Non-pigmented ciliary epithelial cell (primary cell): Measurements from ENCODE around the gene DYNLT2.

Experiments used
- DNase-seq: peaks from one replicate; pipeline ENCODE4 v3.0.0-alpha.2; 2010; ENCODE audit warnings: low read depth

Gene DYNLT2

DNA sequence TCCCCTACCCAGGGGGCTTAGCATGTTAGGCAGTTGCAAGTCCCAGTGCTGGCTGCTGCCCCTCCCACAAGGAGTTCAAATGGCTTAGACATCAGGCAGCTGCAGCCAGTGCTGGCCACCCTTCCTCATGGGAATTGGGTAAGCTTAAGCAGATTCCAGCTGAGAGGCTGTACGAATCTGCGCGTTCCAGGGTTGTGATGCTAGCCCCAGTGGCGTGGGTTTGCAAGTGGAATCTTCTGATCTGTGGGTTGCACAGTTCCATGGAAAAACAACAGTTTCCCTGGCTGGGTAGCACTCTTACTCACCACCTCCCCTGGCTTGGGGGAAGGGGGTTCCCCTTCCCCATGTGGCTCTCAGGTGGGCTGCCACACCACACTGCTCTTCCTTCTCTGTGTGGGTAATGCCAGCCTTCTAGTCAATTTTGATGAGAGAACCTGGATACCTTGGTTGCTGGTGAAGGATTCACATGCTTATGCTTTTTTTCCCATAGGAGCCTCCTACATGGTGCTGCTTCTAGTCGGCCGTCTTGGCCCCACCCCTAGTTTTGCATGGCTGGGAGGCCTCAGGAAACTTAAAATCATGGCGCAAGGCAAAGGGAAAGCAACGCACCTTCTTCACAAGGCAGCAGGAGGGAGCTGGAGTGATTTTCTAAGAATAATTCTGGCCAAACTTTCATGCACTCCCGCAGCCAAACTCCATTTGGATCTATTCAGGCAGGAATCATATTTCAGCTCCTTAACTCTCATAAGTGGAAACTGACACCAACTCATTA lies 13.0 kb downstream of the DYNLT2 start:
- DNase-seq: no peak

DNA sequence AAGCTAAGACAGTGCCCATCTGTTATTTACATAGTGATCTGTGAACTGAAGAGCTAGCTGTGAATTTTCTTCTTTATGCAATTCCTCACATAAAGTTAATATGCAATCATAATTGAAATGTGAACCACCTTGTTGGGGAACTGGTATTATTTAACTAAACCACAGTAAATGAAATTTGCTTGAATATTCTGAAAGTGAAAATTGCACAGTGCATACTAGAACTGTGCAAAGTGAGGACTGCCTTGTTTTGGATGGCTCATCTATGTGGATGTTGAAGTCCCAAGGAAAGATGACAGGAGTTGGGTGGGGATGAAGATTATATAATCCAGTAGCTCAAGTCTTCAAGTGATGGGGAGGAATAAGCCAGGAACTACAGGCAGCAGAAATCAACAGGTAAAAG lies 21.4 kb downstream of the DYNLT2 start:
- DNase-seq: no peak

DNA sequence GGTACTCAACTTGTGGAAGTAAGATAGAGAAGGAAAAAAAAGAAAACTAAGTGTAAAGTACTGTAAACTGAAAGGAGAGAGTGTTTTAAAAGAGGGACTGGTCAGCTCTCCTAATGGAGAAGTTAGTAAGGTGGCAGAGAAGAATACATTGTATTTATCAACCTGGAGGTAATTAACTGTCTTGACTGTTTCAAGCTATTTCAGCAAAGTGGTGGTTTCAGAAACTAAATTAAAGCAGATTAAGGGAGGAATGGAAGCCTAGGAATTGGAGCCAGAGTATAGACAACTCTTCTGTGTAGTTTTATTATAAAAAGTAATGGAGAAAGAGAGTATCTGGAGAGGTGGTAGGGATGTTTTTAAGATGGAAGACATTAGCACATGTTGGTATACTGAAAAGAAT lies 24.4 kb downstream of the DYNLT2 start:
- DNase-seq: no peak

DNA sequence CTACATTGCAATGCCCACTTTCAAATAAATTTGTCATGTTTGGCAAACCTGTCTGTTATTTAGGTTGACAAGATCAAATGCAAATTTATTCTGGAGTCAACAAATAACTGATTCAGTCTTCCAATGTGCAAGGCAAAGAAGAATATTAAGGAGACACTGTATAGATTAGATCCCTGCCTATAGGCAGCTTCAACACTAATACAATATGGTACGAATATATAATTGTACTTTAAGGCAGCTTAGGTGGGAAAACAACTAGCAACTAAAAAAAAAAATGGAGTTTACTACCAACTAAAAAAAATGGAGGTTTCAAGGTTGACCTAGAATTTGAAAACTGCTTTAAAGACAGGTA lies 25.3 kb downstream of the DYNLT2 start:
- DNase-seq: no peak

DNA sequence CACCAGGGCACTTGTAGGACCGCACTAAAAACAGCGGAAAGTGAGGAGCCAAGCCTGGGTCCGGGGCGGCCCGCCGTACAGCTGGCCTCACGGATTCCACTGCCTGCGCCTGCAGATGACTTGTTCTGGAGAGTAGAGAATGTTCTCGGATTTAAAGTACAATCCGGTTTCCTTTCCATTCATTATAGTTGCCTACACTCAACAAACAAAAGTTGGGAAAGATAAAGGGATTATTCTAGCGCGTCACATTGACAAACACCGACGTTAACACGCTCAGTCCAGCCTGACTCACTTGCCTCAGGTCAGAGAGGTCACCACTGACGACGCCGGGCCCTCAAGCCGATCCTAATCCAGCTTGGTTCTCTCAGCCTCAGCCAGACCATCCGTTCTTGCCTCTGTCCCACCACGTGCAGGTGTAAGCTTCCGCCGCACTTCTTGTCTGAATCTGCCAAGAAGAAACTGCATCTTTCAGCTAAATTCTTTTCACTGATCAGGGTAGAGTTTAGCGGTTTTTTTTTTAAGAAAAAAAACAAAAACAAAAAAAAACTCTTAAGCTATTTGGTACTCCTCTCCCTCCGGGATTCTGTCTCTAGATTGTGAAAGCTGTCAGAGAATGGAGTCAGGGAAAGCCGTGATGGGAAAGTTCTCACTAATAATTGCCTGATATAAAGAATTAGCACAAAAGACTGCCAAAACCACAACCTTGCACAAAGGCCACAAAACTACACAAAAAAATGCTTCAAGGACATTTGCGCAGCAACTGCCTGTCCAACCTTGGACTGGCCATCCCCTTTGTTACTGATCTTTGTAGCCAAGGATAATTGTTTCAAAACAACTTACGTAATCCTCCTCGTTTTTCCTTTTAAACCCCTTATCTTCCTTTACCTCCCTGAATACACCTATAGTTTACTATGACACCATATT lies 26.0 kb downstream of the DYNLT2 start:
- DNase-seq: peak; percentile 69

DNA sequence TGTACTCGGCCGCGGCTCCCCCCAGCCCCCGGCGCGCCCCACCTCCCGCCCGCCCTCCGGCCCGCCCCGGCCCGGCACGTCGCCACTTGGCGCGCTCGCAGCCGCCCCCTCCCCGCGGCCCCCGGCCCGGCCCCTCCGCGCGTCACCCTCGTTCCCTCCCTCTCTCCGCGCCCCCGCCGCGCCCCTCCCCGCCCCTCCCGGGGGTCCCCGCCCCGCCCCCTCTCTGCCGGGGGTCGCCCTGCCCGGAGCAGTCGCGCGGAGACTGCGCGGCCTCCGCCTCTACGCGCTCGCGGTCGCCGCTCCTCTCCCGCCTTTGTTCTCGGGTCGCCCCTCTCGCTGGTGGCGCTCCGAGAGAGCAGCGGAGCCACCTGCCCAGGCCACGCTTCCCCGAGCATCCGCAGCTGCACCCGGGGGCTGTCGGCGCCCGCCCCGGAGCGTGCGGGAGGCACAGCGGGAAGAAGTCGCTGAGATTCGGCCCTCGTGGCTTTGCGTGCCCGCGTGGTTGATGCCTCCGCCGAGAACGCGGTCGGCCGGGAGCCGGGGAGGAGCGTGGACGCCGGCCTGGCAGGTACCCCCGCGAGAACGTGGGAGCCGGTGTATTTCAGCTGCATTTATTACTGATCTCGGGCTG lies 26.8 kb downstream of the DYNLT2 start, which contains the start of gene PHF10:
Gene PHF10, minus strand, starts transcription at position 7 of the 631 bp plus-strand sequence. CDS start 569 bp downstream, outside the sequence.
- DNase-seq: no peak

DNA sequence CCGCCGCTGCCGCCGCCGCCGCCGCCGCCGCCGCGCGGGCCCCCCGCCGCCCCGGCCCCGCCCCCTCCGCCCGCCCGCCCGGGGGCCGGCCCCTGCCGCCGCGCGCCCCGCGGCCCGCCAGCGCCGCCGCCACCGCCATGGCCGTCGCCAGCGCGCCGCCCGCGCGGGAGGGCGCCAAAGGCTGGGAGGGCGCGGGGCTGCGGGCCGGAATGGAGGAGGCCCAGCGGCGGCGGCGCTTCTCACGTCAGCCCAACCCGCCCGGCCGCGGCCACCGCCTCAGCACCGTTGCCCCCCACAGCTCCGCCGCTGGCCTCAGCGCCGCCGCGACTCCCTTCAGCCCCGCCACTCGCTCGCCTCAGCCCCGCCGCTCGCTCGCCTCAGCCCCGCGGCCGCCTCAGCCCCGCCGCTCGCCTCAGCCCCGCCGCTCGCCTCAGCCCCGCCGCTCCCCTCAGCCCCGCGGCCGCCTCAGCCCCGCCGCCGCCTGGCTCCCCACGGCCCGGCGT lies 27.3 kb downstream of the DYNLT2 start:
- no peak for DNase-seq

DNA sequence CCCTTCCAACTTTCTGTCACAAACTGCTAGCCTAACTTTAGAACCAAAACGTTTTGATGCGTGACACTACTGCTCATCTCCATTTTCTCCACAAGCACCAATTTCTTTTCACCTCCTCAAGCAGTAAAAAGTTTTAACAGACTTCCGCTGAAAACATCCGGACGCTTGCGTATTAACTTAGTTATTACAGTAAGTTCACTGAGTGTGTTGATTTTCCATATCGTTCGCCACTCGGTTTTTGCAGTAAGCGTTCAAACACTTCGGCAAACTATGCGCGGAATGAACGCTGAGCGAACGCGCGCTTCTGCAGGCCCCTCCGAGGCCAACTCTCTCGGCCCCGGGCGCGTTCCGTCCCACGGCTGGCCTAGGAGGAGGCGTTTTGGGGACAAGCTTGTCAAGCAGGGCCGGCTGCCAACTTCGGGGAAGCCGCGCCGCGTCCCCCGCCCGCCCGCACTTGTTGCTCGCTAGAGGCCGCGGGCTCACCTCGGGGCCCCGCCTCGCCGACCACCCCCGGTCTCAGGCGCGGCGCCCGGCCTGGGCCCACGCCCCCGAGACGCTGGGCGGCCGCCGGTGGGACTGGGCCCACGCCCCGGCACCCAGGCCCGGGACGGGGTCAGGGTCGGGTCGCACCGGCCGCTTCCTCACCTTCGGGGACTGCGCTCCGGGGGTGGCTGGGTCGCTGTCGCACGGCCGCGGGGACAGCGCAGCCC lies 28.0 kb downstream of the DYNLT2 start:
- DNase-seq: no peak

DNA sequence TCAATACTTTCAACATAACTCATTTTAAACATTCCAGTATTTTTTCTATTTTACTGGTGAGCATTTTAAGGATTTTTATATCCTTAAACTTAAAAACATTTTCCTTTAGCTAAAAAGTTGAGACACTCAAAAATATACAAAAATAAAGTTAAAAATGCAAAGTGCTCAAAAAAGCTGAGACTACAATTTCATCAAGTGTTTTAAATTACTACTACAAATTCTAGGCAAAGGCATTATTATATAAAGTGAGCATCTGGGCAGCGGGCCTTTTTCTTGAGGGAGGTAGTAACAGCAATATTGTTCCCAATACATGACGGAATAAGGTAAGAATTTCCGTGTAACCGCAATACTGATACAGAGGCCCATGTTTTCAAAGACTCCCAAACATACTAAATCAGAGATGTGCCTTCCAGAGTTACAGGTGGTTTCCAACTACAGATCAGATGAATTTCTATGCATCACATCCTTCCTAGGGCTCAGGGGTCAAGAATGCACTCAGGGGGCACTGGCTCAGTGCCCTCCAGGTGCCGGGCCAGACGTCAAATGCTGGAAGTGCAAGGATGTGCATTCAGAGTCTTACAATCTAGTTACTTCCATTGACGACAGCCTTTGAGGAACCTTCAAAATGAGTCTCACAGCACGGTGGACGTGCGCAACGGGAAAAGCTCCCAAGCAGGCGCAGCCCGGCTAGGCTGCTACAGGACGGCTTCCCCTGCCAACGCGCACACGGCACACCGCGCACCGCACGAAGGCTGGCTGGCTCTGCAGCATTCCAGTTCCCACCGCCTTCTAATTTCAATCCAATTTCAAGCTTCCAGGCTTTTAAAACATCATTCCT lies 28.8 kb downstream of the DYNLT2 start:
- DNase-seq: no peak

DNA sequence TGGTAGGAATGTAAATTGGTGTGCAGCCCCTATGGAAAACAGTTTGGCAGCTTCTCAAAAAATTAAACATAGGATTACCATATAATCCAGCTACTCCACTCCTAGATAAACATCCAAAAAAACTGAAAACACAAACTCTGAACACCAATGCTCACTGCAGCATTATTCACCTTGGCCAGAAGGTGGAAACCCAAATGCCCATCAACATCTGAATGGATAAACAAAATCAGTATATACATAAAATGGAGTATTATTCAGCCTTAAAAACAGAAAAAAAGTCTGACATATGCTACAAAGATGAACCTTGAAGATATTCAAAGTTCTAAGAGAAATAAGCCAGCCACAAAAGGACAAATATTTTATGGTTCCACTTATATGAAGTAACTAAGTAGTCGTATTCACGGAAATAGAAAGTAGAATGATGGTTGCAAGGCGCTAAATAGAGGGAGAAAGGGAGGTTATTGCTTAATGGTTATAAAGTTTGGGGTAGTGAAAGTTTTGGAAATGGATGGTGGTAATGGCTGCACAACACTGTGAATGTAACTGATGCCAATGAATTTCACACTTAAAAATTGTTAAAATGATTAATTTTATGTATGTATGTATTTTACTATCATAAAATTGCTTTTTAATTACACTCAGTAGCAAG lies 31.0 kb downstream of the DYNLT2 start:
- DNase-seq: no peak

DNA sequence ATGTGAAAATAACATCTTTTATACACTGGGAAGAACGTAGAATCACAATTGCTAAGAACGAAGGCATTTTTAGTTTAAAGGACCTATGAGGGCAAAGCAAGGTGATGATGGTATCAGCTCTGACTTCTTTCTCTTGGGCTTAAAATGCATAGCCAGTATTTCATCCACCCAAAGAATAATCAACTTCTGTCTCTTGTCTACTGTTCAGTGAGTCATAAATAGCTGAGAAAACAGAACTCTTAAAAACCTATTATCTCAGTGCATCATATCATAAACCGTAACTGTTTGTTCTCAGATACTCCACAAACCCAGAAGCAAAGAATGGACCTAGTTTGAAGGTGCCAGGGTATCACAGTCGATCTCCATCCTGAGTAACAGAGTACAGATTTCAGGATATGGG lies 32.3 kb downstream of the DYNLT2 start:
- DNase-seq: no peak

DNA sequence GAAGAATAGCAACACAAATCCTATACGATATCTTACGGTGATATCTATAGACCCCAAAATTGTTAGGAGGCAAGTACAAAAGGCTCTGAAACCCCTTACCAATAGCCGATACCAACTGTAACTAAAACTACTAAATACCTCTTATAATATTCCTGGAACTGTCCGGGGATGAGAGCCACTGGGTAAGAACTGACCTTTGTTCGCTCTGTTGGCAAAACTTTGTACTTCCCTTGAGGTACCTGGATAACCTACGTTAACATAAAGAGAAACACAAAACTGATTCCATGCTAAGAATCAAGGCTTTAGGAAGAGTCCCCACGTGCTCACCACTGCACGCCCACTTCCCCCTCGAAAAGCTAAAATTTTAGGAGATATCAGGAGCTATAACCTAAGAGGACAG lies 36.8 kb downstream of the DYNLT2 start:
- DNase-seq: no peak

DNA sequence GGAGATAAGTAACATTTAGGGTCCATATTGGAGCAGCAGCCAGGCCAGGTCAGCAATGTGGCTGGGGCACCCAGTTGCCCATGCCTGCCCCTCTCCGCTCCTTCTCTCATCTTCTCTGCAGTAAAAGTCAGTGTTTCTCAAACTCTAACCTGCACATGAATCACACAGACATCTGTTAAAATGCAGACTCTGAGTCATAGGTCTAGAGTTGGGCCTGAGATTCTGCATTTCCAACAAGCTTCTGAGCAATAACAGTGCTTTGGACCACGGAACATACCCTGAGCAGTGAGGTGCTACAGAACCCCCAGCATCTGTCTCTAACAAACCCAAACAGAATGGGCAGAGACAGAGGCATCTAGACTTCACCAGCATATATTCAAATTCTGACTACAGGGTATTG lies 37.2 kb downstream of the DYNLT2 start:
- no peak for DNase-seq

DNA sequence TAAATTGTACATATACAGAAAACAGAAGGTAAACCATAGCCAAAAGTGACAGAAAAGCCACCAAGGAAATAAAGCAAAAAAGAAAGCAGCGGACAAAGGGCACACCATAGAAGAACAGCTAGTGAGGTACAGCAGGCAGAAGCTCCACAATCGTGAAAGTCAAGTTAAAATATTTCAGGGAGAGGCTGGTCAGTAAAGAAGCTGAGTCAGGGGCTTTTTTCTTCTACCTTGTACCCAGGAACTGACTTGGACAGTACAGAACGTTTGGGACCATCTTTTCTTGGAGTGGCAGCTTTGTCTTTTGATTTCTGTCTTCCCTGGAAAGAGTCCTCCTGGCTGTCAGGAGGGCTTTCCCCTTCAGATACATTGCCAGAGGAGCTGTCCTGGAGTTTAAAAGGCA lies 41.4 kb downstream of the DYNLT2 start:
- no peak for DNase-seq

DNA sequence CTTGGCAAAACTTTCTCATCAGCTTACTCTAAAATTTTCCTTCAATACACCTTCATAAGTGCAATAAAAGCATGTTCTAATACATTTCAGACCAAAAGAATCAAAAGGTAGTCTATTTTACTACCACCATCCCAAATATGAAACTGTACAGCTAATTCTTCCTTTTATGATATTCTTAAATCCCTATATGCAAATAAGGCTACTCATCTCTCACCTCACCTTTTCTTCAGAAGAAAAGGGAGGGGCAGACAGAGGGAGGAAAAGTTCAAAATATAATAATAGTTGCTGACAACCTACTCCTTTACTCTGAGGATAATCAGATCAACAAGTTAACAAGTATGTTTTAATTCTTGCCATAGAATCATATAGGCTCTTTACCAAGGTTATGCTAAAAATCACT lies 42.1 kb downstream of the DYNLT2 start:
- DNase-seq: no peak

DNA sequence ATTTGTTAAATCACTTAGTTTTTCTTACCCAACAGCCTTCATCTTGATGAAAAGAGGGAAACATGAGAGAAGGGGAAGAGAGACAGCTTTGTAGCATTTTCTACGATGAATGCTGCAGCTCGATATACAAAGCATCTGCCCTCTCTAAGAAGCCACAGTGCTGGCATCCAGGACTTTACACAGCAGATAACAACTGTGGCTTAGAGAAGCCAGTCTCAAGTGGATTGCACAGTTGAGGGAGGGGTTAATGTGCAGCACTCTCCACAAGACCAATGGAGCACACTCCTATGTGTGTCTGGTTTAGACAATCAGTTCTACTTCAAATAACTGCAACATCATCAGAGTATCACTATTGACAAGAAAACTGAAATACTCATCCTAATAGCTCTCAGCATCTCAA lies 43.6 kb downstream of the DYNLT2 start:
- DNase-seq: no peak

DNA sequence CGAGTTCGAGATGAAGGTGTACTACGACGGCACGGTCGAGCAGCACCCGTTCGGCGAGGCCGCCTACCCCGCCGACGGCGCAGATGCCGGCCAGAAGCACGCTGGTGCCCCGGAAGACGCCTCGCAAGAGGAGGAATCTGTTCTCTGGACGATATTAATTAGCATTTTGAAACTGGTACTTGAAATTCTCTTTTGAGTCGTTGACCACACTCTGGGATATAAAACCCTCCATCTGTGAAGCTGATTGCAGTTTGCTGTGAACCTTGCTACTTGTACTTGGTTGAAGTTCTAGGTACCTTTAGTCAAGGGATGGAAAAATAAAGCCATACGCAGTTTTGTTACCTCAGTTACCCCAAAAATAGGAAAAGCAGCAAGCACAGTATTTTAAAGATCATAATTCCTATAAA lies 48.5 kb downstream of the DYNLT2 start:
- no peak for DNase-seq

DNA sequence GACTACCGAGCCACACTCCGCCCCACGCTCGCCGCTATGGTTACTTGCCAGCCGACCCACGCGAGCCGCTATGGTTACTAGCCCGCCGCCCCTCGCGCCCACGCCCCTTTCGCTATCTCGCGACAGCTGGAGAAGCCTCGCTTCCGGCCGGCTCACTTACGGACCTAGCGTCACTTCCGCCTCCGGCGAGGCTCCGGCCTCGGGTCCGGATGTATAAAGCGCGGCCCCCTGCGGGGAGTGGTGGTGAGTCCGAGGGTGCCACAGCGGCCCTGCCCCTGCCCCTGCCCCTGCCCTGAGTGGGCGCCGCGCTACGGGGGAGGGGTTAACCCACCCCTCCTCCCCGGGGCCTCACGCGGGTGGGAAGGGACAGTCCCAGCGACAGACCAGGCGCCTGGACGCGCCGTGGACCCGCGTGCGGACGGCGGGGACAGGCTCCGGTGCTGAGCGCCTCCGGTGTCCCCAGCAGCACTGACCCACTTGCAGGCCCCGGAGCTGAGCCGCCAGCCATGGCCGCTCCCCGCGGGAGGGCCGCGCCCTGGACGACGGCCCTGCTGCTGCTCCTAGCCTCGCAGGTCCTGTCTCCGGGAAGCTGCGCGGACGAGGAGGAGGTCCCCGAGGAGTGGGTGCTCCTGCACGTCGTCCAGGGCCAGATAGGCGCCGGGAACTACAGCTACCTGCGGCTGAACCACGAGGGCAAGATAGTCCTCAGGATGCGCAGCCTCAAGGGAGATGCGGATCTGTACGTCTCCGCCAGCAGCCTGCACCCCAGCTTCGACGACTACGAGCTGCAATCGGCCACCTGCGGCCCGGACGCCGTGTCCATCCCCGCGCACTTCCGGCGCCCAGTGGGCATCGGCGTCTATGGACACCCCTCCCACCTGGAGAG lies 49.2 kb downstream of the DYNLT2 start, which contains the start of the genes C6orf120 and WDR27:
Gene C6orf120, plus strand, starts transcription at position 173 of the 886 bp plus-strand sequence. Its CDS starts 334 bp downstream, at position 507.
Gene WDR27, minus strand, starts transcription at position 76 of the 886 bp plus-strand sequence. CDS start 13,024 bp downstream, outside the sequence.
- peak; percentile 80 for DNase-seq

DNA sequence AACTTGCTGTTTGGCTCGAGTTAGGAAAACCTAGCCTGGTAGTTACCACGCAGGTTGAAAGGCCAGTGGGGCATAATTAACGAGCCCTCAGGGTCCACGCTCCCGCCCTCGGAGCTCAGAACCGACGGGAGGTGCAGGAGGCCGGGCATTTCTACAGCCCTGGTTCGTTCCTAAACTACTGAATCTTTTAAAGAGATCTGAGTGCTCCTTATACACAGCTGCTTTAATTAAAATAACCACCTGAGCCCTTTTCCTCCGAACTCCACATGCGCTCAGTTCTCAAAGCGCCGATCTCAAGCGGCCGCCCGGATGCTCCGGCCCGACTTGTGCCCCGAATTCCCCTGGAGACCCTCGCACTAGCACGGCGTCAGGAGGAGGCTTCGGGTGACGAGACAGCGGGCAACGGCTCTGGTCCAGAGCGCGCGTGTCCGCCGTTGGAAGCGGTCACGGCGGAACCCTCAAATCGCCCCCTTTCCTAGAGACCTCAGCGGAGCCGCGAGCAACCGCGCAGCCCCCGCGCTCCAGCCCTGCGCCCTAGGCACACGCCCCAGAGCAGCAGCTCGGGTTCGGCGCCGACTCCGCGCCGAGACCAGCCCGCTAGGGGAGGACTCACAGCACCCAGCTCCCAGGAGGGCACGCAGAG lies 49.9 kb downstream of the DYNLT2 start:
- no peak for DNase-seq
